Stimulated activated CD8-positive, alpha-beta memory T cell treated with anti-CD3 and anti-CD28 coated beads, Interleukin-7, amount 100 ng/mL, for 24 hours (primary cell): ENCODE data around the gene RNF182.
"Not testable (repeated sequence)": the region's sequence is repeated elsewhere in the genome, so short reads cannot be mapped to it uniquely, and the experiment has no call there.

ENCODE experiments used
- DNase-seq: peaks from one replicate; pipeline ENCODE4 v3.0.0-alpha.2; 2020; ENCODE audit warnings: low read depth

The RNF182 gene

GRCh38 chr6:13924949-13925881 lies at the start of gene RNF182:
TSS of gene RNF182 (plus strand) at chr6:13924952. CDS start at chr6:13977120, 52,168 bp downstream.
- DNase-seq = no peak

- DNase-seq = no peak
These were observed 47.7 kb upstream of the RNF182 start for GRCh38 chr6:13877051-13877450.

- DNase-seq = not testable (repeated sequence)
These were observed 44.6 kb upstream of the RNF182 start for GRCh38 chr6:13880061-13880663.

- no peak for DNase-seq
These were observed 43.1 kb upstream of the RNF182 start for GRCh38 chr6:13881621-13882165.

GRCh38 chr6:13883966-13884365 lies 40.8 kb upstream of the RNF182 start:
- DNase-seq = no peak

- DNase-seq = no peak
These were observed 40.4 kb upstream of the RNF182 start for GRCh38 chr6:13884397-13884796.

GRCh38 chr6:13885601-13886000 lies 39.2 kb upstream of the RNF182 start:
- DNase-seq = no peak

- DNase-seq = no peak
These were observed 37.8 kb upstream of the RNF182 start for GRCh38 chr6:13886949-13887348.

GRCh38 chr6:13892017-13892645 lies 32.6 kb upstream of the RNF182 start:
- DNase-seq = no peak

- DNase-seq = no peak
These were observed 21.8 kb upstream of the RNF182 start for GRCh38 chr6:13902922-13903321.

- no peak for DNase-seq
These were observed 21.4 kb upstream of the RNF182 start for GRCh38 chr6:13903364-13903763.

GRCh38 chr6:13907001-13907350 lies 17.8 kb upstream of the RNF182 start:
- DNase-seq = no peak

- DNase-seq = no peak
These were observed 17.0 kb upstream of the RNF182 start for GRCh38 chr6:13907614-13908215.

- no peak for DNase-seq
These were observed 15.8 kb upstream of the RNF182 start for GRCh38 chr6:13908955-13909381.

GRCh38 chr6:13910443-13910842 lies 14.3 kb upstream of the RNF182 start:
- DNase-seq = no peak

GRCh38 chr6:13911337-13911736 lies 13.4 kb upstream of the RNF182 start:
- DNase-seq = no peak

- DNase-seq = no peak
These were observed 11.3 kb upstream of the RNF182 start for GRCh38 chr6:13913226-13914001.

- no peak for DNase-seq
These were observed 10.4 kb upstream of the RNF182 start for GRCh38 chr6:13914351-13914750.

GRCh38 chr6:13915561-13916229 lies 9.1 kb upstream of the RNF182 start:
- DNase-seq = no peak

GRCh38 chr6:13916230-13916944 lies 8.4 kb upstream of the RNF182 start:
- DNase-seq = no peak
